Skeletal muscle cell (primary cell): ENCODE measurements around the gene DRC3.

Experiments
- DNase-seq: peaks from one replicate; pipeline ENCODE4 v3.0.0-alpha.2; 2010; ENCODE audit warnings: low read depth
- H3K4me3 ChIP-seq: 2 replicates; pipeline ENCODE4 v1.5.1; 2011; ENCODE audit warnings: low read depth, mild to moderate bottlenecking, control low read depth, low read length, moderate library complexity

DRC3 gene

GRCh38 chr17:18011286-18011685 lies 38.6 kb downstream of the DRC3 start:
- no peak for DNase-seq
- H3K4me3 ChIP-seq, result no peak overlapping the region

- no peak overlapping the region for H3K4me3 ChIP-seq
Measured at GRCh38 chr17:18014006-18014405, 41.3 kb downstream of the DRC3 start.

DNA sequence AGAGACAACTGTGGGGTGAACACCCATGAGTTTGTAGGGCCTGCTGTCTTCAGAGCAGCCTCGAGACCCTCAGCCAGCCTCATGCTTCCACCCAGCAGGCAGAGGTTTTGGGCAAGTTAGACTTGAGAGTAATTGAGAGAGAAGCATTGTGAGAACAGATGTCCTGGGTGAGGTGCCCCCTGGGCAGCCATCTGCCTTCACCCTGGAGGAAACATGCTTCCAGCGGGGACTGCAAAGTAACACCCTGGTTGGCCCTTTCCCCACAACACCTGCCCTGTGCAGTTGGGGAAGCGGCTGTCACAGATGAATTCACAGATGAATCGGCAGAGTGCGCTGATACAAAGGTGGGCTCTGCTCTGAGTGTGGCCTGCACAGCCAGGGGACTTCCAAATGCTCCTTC lies 42.9 kb downstream of the DRC3 start:
- no peak overlapping the region for H3K4me3 ChIP-seq

More at GRCh38 chr17:18014006-18014405, 41.3 kb downstream of the DRC3 start:
- DNase-seq, result no peak

GRCh38 chr17:18016426-18016825 lies 43.8 kb downstream of the DRC3 start:
- DNase-seq, result no peak
- no peak overlapping the region for H3K4me3 ChIP-seq

More for the DNA sequence above, 42.9 kb downstream of the DRC3 start:
- DNase-seq, result no peak

- no peak for DNase-seq
- H3K4me3 ChIP-seq, result no peak overlapping the region
Measured at GRCh38 chr17:18017958-18018357, 45.3 kb downstream of the DRC3 start.

DNA sequence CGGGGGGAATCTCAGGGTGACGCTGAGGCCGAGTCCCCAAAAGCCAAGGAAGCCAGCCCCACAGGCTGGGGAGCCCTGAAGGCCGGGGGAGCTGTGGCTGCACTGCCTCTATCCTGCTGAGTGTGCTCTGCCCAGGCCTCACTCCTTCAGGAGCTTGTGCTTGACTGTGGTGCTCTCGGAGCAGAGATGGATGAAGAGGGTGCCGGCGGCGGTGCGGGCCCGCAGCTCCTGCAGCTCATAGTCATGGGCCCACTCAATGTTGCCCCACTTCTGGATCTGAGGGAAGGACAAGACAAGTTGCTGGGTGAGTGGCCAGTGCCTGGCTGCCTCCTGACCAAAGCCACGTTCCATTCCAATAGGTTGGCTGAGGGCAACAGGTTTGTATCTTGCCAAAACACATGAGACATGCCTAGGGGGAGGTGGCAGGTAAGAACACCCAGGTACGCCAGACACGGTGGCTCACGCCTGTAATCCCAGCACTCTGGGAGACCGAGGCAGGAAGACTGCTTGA lies 45.8 kb downstream of the DRC3 start:
- no peak overlapping the region for H3K4me3 ChIP-seq
- no peak for DNase-seq

DNA sequence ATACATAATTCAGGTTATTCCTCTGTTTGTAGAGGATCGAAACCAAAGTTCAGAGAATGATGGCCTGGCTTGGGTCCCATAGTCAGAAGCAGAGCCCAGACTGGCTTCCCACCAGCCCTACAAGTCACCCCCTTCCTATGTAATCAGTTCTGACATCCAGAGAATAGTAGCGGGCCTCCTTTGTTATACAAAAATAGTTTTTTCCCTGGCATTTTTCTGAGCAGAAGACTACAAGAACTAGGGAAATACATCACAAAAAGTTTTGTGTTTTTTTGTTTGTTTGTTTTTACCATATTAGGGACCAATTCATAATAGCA lies 47.1 kb downstream of the DRC3 start:
- DNase-seq, result no peak
- H3K4me3 ChIP-seq, result no peak overlapping the region

- H3K4me3 ChIP-seq, result no peak overlapping the region
- no peak for DNase-seq
Measured at GRCh38 chr17:18020971-18021370, 48.3 kb downstream of the DRC3 start.

DNA sequence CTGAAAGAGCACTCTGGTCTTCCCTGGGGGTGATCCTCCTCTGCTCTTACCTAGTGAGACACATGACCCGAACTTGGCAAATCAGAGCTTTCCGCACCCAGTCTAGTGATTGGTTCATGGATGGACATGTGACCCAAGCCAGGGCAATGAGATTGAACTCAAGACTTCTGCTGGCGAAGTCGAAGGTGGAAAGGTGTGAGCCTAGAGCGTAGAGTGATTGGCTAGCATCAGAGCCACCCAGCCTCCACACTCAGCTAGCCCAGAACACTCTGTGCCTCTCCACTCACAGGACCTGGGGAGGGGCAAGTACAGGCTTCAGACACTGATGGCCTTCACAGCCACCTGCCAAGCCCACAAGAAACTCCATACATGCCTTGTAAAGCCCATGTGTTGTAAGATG lies 48.7 kb downstream of the DRC3 start:
- no peak overlapping the region for H3K4me3 ChIP-seq
- DNase-seq, result no peak

DNA sequence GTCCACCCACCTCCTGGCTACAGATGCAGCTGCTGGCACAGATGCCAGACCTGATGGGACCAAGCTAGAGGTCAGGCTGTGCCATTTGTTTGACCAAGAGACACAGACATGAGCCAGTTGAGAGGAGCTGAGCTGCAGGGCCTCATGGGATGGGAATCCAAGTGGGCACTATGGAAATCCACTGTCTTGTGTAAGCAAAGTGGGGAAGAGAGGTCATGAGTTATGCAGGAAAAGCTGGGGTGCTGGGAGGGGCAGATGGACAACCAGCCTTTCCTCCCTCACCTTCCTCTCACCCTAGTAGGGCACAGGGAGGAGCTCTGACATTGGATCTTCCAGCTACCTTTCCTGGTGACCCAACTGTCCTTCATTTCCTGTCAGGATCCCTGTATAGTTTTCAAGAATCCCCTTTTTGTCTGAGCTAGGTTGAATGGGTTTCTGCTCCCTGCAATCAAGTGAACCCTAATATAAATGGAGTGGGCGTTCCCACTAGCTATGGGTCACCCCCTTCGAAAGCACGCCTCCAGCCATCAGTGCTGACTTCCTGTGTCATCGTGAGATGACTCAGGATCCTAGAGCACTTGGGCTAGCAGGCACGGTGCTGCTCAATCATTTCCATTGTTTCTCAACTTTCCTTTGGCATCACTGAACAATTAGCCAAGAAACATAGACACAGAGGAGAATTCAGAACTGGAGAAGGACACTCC lies 52.7 kb downstream of the DRC3 start:
- no peak overlapping the region for H3K4me3 ChIP-seq
- no peak for DNase-seq

DNA sequence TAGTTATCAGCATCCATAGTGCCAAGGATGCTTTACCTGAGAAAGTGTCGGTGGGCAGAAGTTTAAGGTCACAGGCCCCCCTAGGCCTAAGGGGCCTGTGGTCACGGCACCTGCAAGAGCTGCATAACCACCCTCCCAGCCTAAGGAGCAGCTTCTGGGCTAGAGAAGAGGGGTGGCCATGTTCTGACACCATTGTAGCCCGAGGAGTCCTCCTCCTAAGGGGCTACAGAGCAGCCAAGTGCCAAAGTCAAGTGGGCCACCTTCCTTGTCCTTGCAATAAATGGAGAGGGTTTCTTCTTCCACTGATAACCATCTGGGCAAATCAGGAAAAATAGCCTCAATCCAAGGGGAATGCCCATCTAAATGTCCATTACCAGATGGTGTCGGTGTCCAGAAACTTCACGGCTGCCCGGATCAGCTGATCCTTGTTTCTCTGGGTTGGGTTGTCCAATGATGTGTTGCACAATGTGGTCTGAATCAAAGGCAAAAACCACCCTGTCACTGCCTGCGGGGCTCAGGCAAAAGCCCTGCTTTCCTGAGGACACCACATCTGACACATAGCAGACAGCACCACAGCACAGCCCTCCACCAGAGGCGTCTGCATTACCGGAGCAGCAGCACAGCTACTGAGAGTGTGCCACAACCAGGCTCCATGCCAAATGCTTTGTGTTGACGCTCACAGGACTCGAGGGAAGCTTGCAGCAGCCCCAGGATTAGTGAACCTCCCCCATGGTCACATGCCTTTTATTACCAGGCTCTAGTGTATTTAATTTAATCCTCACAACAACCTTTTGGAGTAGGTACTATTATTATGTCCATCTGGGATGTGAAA lies 53.5 kb downstream of the DRC3 start:
- H3K4me3 ChIP-seq, result no peak overlapping the region
- DNase-seq, result peak; percentile 52

- H3K4me3 ChIP-seq, result no peak overlapping the region
- DNase-seq, result no peak
Measured at GRCh38 chr17:18027280-18027679, 54.6 kb downstream of the DRC3 start.

GRCh38 chr17:18028114-18028951 lies 55.7 kb downstream of the DRC3 start:
- DNase-seq, result no peak
- H3K4me3 ChIP-seq, result no peak overlapping the region

DNA sequence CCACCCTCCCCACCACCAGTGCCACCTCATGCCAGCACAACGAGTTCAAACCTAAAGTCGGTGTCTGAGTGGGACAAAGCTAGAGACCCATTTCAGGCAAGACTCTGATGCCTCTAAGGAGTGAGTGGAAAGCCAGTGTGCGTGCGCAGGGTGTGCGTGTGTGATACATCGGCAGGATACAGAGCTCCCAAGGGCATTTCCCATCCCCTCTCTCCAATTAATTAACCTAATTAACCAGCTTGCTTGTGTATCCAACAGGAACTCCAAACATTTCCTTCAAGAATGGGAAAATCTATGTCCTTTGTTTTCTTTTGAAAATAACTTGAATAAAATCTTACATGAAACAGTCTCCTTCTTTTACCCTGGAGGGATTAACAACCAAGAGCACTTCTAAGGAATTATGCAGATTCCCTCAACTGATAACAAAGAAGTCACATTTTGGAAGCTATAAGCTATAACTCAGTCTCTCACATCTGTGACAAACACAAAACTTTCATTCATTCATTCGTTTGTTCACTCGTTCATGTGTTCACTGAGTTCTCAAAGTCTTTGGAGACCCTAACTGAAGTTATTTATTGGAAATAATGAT lies 56.4 kb downstream of the DRC3 start:
- no peak overlapping the region for H3K4me3 ChIP-seq
- no peak for DNase-seq

- H3K4me3 ChIP-seq, result no peak overlapping the region
- peak; percentile 40 for DNase-seq
Measured at GRCh38 chr17:18031955-18032354, 59.3 kb downstream of the DRC3 start.

DNA sequence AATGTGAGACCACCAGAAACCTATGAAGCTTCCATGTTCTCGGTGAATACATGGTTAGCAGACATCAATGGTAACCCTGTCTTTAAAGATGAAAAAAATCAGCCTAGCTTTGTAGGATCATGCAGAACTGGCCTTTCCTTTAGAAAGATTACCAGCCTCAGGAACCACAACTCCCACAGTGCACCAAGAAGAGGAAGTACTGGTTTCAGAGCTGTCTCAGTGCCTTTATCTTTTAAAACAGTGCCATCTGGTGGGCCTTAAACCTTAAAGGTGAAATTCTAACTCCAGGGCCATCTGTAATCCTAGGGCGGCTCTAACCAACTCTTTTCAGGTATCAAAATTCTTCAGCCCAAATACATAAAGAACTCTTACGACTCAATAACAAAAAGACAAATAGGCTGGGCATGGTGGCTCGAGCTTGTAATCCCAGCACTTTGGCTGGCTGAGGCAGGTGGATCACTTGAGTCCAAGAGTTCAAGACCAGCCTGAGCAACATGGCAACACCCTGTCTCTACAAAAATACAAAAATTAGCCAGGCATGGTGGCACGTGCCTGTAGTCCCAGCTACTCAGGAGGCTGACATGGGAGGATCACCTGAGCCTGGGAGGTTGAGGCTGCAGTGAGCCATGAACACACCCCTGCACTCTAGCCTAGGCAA lies 60.9 kb downstream of the DRC3 start:
- H3K4me3 ChIP-seq, result no peak overlapping the region

DNA sequence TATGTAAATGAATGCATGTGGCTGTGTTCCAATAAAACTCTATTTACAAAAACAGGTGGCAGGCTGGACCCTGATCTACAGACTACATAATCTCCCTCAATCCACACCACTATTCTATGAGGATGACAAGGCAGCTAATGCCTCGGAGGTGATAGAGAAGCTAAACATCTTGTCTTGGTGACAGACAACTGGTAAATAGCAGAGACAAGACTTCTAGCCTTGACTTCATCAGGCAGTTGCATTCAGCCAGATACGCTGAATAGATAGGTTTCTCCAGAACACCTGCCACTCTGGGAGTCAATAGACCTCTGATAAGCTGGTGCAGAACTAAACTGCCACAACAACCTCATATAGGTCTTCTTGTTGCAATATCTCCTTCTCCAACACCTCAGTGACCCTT lies 63.0 kb downstream of the DRC3 start:
- H3K4me3 ChIP-seq, result no peak overlapping the region
- no peak for DNase-seq

More for the DNA sequence above, 60.9 kb downstream of the DRC3 start:
- DNase-seq, result peak; percentile 55

- H3K4me3 ChIP-seq, result no peak overlapping the region
- no peak for DNase-seq
Measured at GRCh38 chr17:18037486-18037885, 64.8 kb downstream of the DRC3 start.
